HepG2 (cell line): ENCODE measurements around the gene RETN. TPM values are rescaled to one million over a fixed set of nuclear protein-coding genes. Genes with fewer than 3 reads are reported as not detected.
A peak's percentile ranks its signal among the peaks of the same experiment; 100 is the strongest.

Experiments
- CTCF ChIP-seq: sonication (generic); formaldehyde crosslinking; IDR thresholded peaks from 2 replicates; pipeline ENCODE4 v1.5.0; 2020; ENCODE audit warnings: mild to moderate bottlenecking, missing genetic modification reagents, moderate library complexity
- EP300 ChIP-seq, 3 experiments: sonication (generic) in 1 of 3; formaldehyde crosslinking in 1 of 3; IDR thresholded peaks; 2 replicates each; pipeline versions ENCODE4 v1.5.1 to v1.6.1; 2011 to 2020; ENCODE audit warnings: low read depth in 2 of 3, low read length in 2 of 3, borderline replicate concordance in 1 of 3, improper control_type of control experiment in 1 of 3, mild to moderate bottlenecking in 1 of 3, missing genetic modification reagents in 1 of 3, moderate library complexity in 1 of 3
- FOXC1 ChIP-seq: sonication (generic); formaldehyde crosslinking; IDR thresholded peaks from 2 replicates; pipeline ENCODE4 v1.8.0; 2022; ENCODE audit warnings: mild to moderate bottlenecking, missing genetic modification reagents, borderline replicate concordance
- GATAD1 ChIP-seq: IDR thresholded peaks from 2 replicates; pipeline ENCODE4 v1.6.1; 2016; ENCODE audit warnings: missing genetic modification reagents, missing compliant biosample characterization
- GATAD2A ChIP-seq: IDR thresholded peaks from 2 replicates; pipeline ENCODE4 v1.6.1; 2016
- HOXA9 ChIP-seq: sonication (generic); formaldehyde crosslinking; IDR thresholded peaks from 2 replicates; pipeline ENCODE4 v1.8.1; 2022; ENCODE audit warnings: missing genetic modification reagents, mild to moderate bottlenecking, moderate library complexity, borderline replicate concordance
- JDP2 ChIP-seq: sonication (generic); formaldehyde crosslinking; IDR thresholded peaks from 2 replicates; pipeline ENCODE4 v1.8.1; 2022; ENCODE audit warnings: missing genetic modification reagents, borderline replicate concordance
- MEF2D ChIP-seq: sonication (generic); formaldehyde crosslinking; IDR thresholded peaks from 2 replicates; pipeline ENCODE4 v1.5.1; 2020; ENCODE audit warnings: mild to moderate bottlenecking, missing genetic modification reagents
- NR0B2 ChIP-seq: sonication (generic); formaldehyde crosslinking; IDR thresholded peaks from 2 replicates; pipeline ENCODE4 v1.4.0; 2020; ENCODE audit warnings: mild to moderate bottlenecking, missing genetic modification reagents
- NR1H2 ChIP-seq: sonication (generic); formaldehyde crosslinking; IDR thresholded peaks from 2 replicates; pipeline ENCODE4 v1.8.1; 2022; ENCODE audit warnings: low read depth, missing genetic modification reagents, borderline replicate concordance
- UBTF ChIP-seq: sonication (generic); formaldehyde crosslinking; IDR thresholded peaks from 2 replicates; pipeline ENCODE4 v1.4.0; 2020; ENCODE audit warnings: mild to moderate bottlenecking, missing genetic modification reagents
- ZBED4 ChIP-seq: sonication (generic); formaldehyde crosslinking; IDR thresholded peaks from 2 replicates; pipeline ENCODE4 v1.4.0; 2020; ENCODE audit warnings: missing genetic modification reagents, borderline replicate concordance
- ZBTB7A ChIP-seq: sonication (generic); formaldehyde crosslinking; IDR thresholded peaks from 2 replicates; pipeline ENCODE4 v1.8.0; 2022; ENCODE audit warnings: mild to moderate bottlenecking, missing genetic modification reagents
- ZNF274 ChIP-seq: sonication (generic); formaldehyde crosslinking; IDR thresholded peaks from 2 replicates; pipeline ENCODE4 v1.5.1; 2020; ENCODE audit warnings: mild to moderate bottlenecking, missing genetic modification reagents
- ZNF280B ChIP-seq: sonication (generic); formaldehyde crosslinking; IDR thresholded peaks from 2 replicates; pipeline ENCODE4 v1.5.0; 2020; ENCODE audit warnings: missing genetic modification reagents, mild to moderate bottlenecking, borderline replicate concordance
- ZNF567 ChIP-seq: sonication (generic); formaldehyde crosslinking; IDR thresholded peaks from 2 replicates; pipeline ENCODE4 v1.8.1; 2023; ENCODE audit warnings: mild to moderate bottlenecking, missing genetic modification reagents, borderline replicate concordance
- ZSCAN31 ChIP-seq: sonication (generic); formaldehyde crosslinking; IDR thresholded peaks from 2 replicates; pipeline ENCODE4 v1.5.0; 2020; ENCODE audit warnings: low read depth, mild to moderate bottlenecking, missing genetic modification reagents
- polyA plus RNA-seq, 8 experiments: library from polyadenylated mRNA; depleted of rRNA in 3 of 8; stranded (reverse) in 7 of 8; unstranded in 1 of 8; fragments of >200 nt; fragmentation: Illumina TruSeq in 4 of 8; extraction: Trizol in 4 of 8; gene quantifications; 2 replicates each; pipeline versions ENCODE4 v1.2.1 to v1.2.3, GENCODE V29; 2011 to 2016; ENCODE audit warnings: low read depth in 4 of 8, missing spikeins in 1 of 8, mixed read lengths in 1 of 8; ENCODE audit not compliant: insufficient read depth in 1 of 8
- total RNA-seq, 5 experiments: library from RNA; depleted of rRNA; stranded (reverse); fragments of >200 nt; fragmentation: Illumina TruSeq; extraction: Trizol; gene quantifications; 2 replicates each; pipeline ENCODE4 v1.2.3, GENCODE V29; 2016; ENCODE audit warnings: low read depth in 1 of 5

The RETN gene
- total and polyA plus RNA-seq, 2 of the 13 experiments (the other 11 are each of a cell fraction or from before 2014, with no cell fraction given), result not detected

- TF ChIP-seq ZNF280B (CRISPR knock-in tag) (0 out of 2 replicates have a peak, but pooled peaks have one; percentile 32), JDP2 (CRISPR knock-in tag) (no peak), GATAD1 (CRISPR knock-in tag) (peak; percentile 42; the same call in 1 of the 2 replicates), HOXA9 (CRISPR knock-in tag) (no peak), EP300 (IDR thresholded peaks at IDR 0.05; ENCODE audit: low read depth in 2 of 2, low read length in 2 of 2) (no peak), EP300 (CRISPR knock-in tag; IDR thresholded peaks at IDR 0.05; ENCODE audit: borderline replicate concordance) (no peak), ZBED4 (no peak), NR1H2 (CRISPR knock-in tag) (no peak), ZSCAN31 (CRISPR knock-in tag) (no peak; the same call in 1 of the 2 replicates), FOXC1 (CRISPR knock-in tag) (no peak), ZNF274 (CRISPR knock-in tag) (no peak), ZNF567 (CRISPR knock-in tag) (no peak), UBTF (no peak), NR0B2 (CRISPR knock-in tag) (no peak), ZBTB7A (CRISPR knock-in tag) (peak; percentile 61; the same call in 1 of the 2 replicates), MEF2D (CRISPR knock-in tag) (no peak), CTCF (peak; percentile 74), GATAD2A (CRISPR knock-in tag) (peak; percentile 35; the same call in 1 of the 2 replicates)
Observed at GRCh38 chr19:7681340-7682174, 12.7 kb downstream of the RETN start (continued).
